NCI-H1048 (cell line): ENCODE measurements around the gene MAPKAPK2.

ENCODE experiments used
- DNase-seq: peaks from one replicate; lab custom pipeline; 2025; lab: John Stamatoyannopoulos, UW

Gene MAPKAPK2

DNA sequence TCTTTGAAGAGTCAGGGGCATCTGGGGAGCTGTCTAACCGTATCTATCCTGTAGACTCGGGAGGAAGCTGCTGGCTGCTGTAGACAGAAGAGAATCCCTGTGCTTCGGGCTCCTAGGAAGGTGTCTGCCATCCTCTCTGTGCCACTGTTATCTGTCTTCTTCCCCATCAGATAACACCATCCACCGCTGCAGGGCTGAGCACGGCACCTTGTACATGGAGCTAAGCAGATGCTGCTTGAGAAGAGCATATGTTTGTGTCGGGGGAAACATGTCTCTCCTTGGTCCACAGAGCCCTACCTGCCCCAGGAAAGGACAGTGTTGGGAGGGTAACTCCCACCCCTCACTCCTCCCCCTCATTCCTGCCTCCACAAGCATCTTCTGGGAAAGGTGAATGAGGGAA is 1.4 kb upstream of the MAPKAPK2 start:
- DNase-seq: no peak

GRCh38 chr1:206684003-206684402 is 702 bp upstream of the MAPKAPK2 start:
- DNase-seq: no peak

- no peak for DNase-seq
These were observed 646 bp downstream of the MAPKAPK2 start for GRCh38 chr1:206685334-206685768.

GRCh38 chr1:206685769-206686477 is 1.2 kb downstream of the MAPKAPK2 start:
- DNase-seq: no peak

- no peak for DNase-seq
These were observed 2.0 kb downstream of the MAPKAPK2 start for GRCh38 chr1:206686478-206687249.

- no peak for DNase-seq
These were observed 2.7 kb downstream of the MAPKAPK2 start for GRCh38 chr1:206687251-206687914.

- DNase-seq: no peak
These were observed 3.3 kb downstream of the MAPKAPK2 start for GRCh38 chr1:206687915-206688442.

DNA sequence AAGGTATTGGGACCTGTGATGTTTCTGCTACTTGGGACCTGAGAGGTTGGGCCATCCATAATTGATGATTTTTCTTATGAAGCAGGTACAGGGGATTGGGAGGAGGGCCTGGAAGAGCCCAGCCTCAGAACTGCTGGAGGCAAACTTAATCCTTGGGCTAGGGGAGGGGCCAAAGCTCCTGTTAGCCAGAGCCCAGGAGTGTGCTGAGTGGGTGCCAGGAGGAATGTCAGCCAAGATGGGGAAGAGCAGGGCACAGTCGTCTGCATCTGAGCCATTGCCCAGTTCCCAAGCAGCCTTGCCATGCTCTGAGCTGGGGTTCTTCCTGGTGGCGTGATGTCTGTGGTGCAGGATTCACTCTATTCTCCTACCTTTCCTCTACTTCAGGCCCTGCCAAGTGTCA is 5.8 kb downstream of the MAPKAPK2 start:
- no peak for DNase-seq

DNA sequence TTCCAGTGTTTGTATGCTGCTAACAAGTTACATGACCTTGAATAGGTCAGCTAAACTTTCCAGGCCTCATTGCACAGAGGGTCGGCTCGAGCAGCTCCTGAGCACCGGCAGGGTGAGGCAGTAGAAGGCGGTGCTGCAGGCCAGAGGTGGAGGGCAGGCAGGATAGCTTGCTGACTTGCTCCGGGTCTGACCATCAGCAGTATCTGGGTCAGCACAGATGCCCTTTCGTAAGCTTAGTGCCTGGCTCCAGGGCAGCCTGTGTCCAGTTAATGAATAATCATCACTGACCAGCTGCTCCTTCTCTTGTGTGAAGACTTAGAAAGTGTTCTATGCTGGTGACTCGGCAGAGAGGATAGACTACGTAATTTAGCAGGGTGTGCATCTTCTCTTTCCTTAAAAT is 6.9 kb downstream of the MAPKAPK2 start:
- DNase-seq: no peak

DNA sequence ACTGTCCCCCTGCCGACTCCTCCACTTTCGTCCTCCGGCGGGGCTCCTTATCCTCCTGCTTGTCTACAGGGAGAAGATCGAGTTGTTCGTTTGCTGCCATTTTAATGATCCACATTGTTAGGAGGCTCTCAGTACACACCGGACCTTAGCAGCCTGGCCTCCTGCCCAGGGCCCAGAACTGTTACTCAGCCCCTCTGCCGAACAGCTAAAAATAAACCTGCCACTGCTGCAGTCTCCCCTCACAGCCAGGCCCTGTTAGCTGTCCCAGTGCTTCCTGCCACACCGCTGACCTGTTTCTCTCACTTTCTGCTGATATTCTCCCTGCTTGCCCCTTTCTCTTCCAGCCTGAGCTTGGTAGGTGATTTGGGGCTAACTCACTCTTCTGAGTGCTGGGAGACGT is 8.3 kb downstream of the MAPKAPK2 start:
- DNase-seq: no peak

DNA sequence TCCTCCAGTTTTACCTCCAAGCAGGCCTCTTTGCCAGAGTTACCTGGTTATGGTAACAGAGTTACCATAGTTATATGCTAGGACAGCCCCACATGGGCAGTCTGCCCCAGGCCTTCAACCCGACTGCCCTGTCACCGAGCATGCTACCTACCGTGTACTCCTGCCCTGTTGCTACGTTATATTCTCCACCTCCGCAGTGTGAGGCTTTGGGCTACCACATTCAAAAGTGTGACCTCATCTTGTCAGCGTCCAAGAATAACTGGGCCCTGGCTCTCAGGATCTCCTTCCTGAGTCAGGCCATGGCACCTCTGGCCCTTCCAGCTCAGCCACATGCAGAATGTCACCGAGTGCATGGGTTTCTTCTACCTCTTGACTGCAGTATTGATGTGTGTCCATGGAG is 8.9 kb downstream of the MAPKAPK2 start:
- DNase-seq: no peak

DNA sequence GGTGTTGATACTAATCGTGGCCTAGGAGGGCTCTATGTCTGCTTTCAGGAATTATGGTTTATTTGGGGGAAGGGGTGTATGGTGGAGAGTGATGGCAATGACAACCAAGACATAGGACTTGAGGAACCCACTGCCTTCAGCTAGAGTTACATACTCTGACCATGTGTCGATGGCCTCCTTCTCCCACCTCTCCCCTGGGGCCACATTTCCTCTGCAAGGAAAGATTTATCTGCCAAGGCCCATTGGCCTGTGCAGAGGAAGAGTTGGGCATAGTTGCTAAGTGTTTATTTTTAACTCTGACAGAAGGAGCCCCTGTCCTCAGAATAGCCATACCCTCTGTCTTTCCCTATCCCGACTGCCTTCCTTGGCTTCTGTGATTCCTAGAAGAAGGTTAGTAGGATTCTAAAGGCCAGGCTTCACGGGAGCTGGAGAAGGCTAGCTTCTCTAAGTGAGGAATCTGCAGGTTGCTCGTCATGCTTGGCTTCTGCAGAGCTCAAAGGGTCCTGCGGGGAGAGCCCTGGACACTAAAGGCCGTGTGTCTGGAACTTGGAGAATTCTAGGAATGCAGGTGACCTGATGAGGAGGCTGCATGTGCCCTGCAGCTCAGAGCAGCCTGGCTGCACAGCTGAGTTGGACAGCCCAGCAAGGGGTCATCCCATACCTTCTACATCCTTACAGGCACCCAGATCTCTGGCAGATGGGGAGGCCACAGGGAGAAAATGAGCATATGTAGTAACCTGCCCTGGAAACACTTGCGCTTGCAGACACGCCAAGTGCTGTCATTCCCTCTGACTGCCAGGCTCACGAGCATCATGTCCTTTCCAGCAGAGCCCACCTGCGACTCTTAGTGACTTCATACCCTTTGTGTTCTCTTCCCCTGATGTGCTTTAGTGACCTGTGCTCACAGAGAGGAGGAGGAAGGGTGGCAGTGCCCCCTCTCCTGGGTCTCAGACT is 9.7 kb downstream of the MAPKAPK2 start:
- DNase-seq: no peak

DNA sequence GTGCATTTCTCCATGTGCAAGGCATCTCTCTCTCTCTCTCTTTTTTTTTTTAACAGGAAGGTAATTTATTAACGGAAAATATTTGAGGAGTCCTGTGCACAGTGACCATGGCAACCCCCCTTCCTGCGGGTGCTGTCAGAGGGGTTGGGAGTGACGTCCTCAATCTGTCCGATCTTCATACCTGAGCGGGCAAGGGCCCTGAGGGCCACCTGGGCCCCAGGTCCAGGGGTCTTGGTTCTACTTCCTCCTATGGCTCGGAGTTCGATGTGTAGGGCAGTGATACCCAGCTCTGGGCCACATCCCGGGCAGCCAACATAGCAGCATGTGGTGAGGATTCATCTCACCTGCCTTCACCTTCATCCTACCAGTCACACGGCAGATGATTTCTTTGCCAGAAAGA is 11.0 kb downstream of the MAPKAPK2 start:
- no peak for DNase-seq

DNA sequence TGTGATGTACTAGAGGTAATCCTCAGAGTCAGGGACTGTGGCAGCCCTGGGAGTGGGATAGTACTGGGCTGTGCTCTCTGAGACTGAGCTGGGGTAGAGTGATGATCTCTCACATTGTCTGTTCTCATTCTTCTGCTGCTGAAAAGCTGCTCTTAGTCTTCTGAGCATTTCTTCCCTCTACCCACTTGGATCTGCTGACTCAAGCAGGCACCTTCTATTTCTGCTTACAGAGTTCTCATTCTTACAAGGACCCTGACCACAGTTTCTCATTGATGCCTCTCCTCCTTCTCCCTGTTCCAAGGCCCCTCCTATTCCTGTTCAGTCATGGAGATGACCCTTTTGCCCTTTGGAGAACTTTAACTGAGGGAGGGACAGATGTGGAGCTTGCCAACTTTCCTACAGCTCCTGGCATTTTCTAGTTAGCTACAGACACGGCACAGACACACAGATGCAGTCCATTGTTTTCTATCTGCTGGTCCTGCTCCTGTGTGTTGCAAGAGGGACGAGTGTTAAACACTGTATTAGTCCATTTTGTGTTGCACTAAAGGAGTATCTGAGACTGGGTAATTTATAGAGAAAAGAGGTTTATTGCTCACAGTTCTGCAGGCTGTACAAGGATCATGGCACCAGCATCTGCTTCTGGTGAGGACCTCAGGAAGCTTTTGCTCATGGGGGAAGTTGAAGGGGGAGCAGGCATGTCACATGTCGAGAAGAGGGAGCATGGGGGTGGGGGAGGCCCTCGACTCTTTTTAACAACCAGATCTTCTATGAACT is 12.3 kb downstream of the MAPKAPK2 start:
- no peak for DNase-seq

DNA sequence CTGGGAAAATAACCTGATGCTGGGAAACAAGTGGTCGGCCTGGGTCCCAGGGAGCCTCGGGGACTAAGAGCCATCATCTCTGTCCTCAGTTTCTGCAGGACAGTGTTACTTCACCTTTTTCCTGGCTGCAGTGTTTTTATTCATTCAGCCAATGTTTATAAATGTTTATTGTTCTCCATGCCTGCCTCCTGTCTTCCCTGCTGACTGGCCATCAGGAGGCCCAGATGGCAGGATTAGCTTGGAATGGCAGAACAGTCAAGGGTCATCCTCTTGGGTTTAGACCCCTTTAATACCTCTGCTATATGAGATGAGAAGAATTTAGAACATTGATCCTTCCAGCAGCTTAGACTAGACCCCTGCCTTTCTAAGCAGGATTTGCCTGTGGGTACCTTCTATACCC is 13.3 kb downstream of the MAPKAPK2 start:
- no peak for DNase-seq

DNA sequence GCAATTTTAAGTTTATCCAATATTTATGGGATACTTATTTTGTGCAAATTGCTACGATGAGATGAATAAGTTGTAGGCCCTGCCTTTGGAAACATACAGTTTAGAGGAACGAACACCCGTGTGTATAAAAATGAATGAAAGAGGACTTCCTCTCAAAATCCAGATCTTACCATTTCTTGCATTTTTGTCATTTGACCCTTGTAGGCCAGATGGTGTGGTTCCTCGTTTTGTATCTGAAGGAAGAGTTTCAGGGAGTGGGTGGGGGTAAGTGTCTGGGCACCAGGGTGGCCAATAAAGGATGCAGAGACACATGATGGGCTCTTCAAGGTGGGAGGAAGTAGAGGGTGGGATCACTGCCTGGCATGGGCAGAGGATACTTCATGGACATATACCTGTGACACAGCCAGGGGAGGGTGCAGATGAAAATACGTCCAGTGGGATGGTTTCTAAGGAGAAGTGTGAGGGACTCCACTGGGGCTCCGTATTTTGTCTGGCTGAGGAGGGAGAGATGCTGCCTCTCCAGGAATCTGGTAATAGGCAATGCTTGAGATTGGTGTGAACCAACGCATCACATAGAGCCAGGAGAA is 14.4 kb downstream of the MAPKAPK2 start:
- DNase-seq: no peak

- no peak for DNase-seq
These were observed 14.9 kb downstream of the MAPKAPK2 start for GRCh38 chr1:206699626-206700025.

GRCh38 chr1:206700445-206701036 is 15.8 kb downstream of the MAPKAPK2 start:
- DNase-seq: no peak

DNA sequence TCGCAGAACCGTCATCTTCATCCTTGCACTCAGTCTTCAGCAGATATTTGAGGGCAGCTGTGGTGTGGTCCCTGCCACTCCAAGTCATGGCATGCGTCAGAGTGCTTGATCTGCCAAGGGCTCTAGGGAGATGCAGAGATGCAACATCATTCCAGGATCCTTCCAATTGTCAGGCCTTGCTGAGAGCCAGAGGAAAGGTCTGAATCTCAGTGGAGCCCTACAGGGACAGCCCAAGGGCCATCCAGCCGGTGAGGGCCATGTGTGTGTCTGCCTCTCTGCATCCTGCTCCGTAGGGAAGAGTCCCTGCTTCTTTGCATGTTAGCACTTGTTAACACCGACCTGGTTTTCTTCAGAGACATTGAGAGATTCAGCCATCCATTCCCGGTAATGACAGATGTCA is 17.6 kb downstream of the MAPKAPK2 start:
- no peak for DNase-seq

GRCh38 chr1:206702803-206703202 is 18.1 kb downstream of the MAPKAPK2 start:
- no peak for DNase-seq
